HG03103 (cell line): ENCODE results near the gene LRBA.
"Not testable (repeated sequence)": the region's sequence is repeated elsewhere in the genome, so short reads cannot be mapped to it uniquely, and the experiment has no call there.

Experiments
- ATAC-seq: cut with Tn5 transposase; IDR thresholded peaks from one replicate; pipeline ENCODE4 v1.9.1; 2021; ENCODE audit warnings: low read depth; ENCODE audit not compliant: unreplicated experiment

LRBA gene

GRCh38 chr4:150579551-150580234 lies 435.4 kb downstream of the LRBA start:
- no peak for ATAC-seq

GRCh38 chr4:150578745-150579501 lies 436.2 kb downstream of the LRBA start:
- ATAC-seq: no peak

- no peak for ATAC-seq
These were observed 437.3 kb downstream of the LRBA start for GRCh38 chr4:150577796-150578195.

GRCh38 chr4:150574678-150575077 lies 440.4 kb downstream of the LRBA start:
- ATAC-seq: no peak

- ATAC-seq: no peak
These were observed 441.6 kb downstream of the LRBA start for GRCh38 chr4:150573534-150573933.

GRCh38 chr4:150572704-150573504 lies 442.2 kb downstream of the LRBA start:
- no peak for ATAC-seq

- ATAC-seq: no peak
These were observed 444.2 kb downstream of the LRBA start for GRCh38 chr4:150570862-150571261.

GRCh38 chr4:150569998-150570535 lies 445.0 kb downstream of the LRBA start:
- no peak for ATAC-seq

- no peak for ATAC-seq
These were observed 445.6 kb downstream of the LRBA start for GRCh38 chr4:150569384-150569987.

- ATAC-seq: no peak
These were observed 448.0 kb downstream of the LRBA start for GRCh38 chr4:150567070-150567469.

GRCh38 chr4:150564967-150565366 lies 450.1 kb downstream of the LRBA start:
- not testable (repeated sequence) for ATAC-seq

- ATAC-seq: no peak
These were observed 452.3 kb downstream of the LRBA start for GRCh38 chr4:150562751-150563150.

GRCh38 chr4:150562250-150562649 lies 452.8 kb downstream of the LRBA start:
- ATAC-seq: no peak

- no peak for ATAC-seq
These were observed 453.8 kb downstream of the LRBA start for GRCh38 chr4:150561143-150561737.

- ATAC-seq: not testable (repeated sequence)
These were observed 457.3 kb downstream of the LRBA start for GRCh38 chr4:150557811-150558210.

- ATAC-seq: no peak
These were observed 467.8 kb downstream of the LRBA start for GRCh38 chr4:150547154-150547838.

GRCh38 chr4:150546286-150546685 lies 468.8 kb downstream of the LRBA start:
- ATAC-seq: no peak

- no peak for ATAC-seq
These were observed 472.0 kb downstream of the LRBA start for GRCh38 chr4:150543042-150543441.

- no peak for ATAC-seq
These were observed 473.4 kb downstream of the LRBA start for GRCh38 chr4:150541681-150542080.

- no peak for ATAC-seq
These were observed 474.1 kb downstream of the LRBA start for GRCh38 chr4:150540959-150541360.
